KMS-11 (cell line): Measurements from ENCODE around the gene CTDNEP1.
A peak's percentile ranks its signal among the peaks of the same experiment; 100 is the strongest.

Experiments
- H2AFZ ChIP-seq: fragments of 200-600 bp; sonication (generic); 2 replicates; pipeline ENCODE4 v1.6.1; 2016; ENCODE audit warnings: antibody characterized with exemption, mixed run types, low read depth
- H3K27ac ChIP-seq: fragments of 200-600 bp; sonication (generic); 2 replicates; pipeline ENCODE4 v1.6.1; 2016; ENCODE audit warnings: mild to moderate bottlenecking, mixed run types
- H3K27me3 ChIP-seq: fragments of 200-600 bp; sonication (generic); 2 replicates; pipeline ENCODE4 v1.6.1; 2017; ENCODE audit warnings: mild to moderate bottlenecking, low read depth, mixed run types, moderate library complexity; ENCODE audit not compliant: insufficient read depth
- H3K36me3 ChIP-seq: fragments of 200-600 bp; sonication (generic); 2 replicates; pipeline ENCODE4 v1.6.1; 2017; ENCODE audit warnings: mild to moderate bottlenecking, mixed run types; ENCODE audit not compliant: insufficient read depth
- H3K4me1 ChIP-seq: fragments of 200-600 bp; sonication (generic); 2 replicates; pipeline ENCODE4 v1.6.1; 2016; ENCODE audit warnings: mild to moderate bottlenecking, low read depth, mixed run types; ENCODE audit not compliant: poor library complexity, severe bottlenecking
- H3K4me2 ChIP-seq: fragments of 200-600 bp; sonication (generic); 2 replicates; pipeline ENCODE4 v1.7.0; 2016; ENCODE audit warnings: mild to moderate bottlenecking, mixed run types
- H3K4me3 ChIP-seq: fragments of 200-600 bp; sonication (generic); IDR thresholded peaks from 2 replicates; pipeline ENCODE4 v1.6.1; 2017; ENCODE audit warnings: low read depth, low read length, mixed read lengths; ENCODE audit not compliant: insufficient read depth
- H3K79me2 ChIP-seq: fragments of 200-600 bp; sonication (generic); 2 replicates; pipeline ENCODE4 v1.6.1; 2016; ENCODE audit warnings: low read depth, mixed run types; ENCODE audit not compliant: insufficient read depth
- H3K9ac ChIP-seq: fragments of 200-600 bp; sonication (generic); 2 replicates; pipeline ENCODE4 v1.6.1; 2016; ENCODE audit warnings: mild to moderate bottlenecking, mixed run types
- H4K20me1 ChIP-seq: fragments of 200-600 bp; sonication (generic); 2 replicates; pipeline ENCODE4 v1.6.1; 2016; ENCODE audit warnings: mild to moderate bottlenecking, mixed run types; ENCODE audit not compliant: insufficient read depth
- CTCF ChIP-seq: fragments of 200-600 bp; sonication (generic); conservative IDR thresholded peaks from 2 replicates; pipeline ENCODE4 v1.6.1; 2017; ENCODE audit warnings: low read depth, mild to moderate bottlenecking, antibody characterized with exemption, low read length, moderate library complexity, mixed read lengths

CTDNEP1 gene

GRCh38 chr17:7238420-7239090 lies 13.0 kb downstream of the CTDNEP1 start:
- Histone ChIP-seq H3K79me2 (no peaks in the 10 kb centered on the region), H3K27ac (peak overlapping the region; percentile 40), H3K27me3 (no peaks in the 10 kb centered on the region), H4K20me1 (no peaks in the 10 kb centered on the region), H3K4me1 (no peaks in the 10 kb centered on the region), H3K36me3 (no peaks in the 10 kb centered on the region), H3K4me3 (no peak overlapping the region), H3K9ac (peak overlapping the region; percentile 59; the same call in 1 of the 2 replicates), H3K4me2 (no peak overlapping the region), H2AFZ (no peak overlapping the region)
- no peak for TF ChIP-seq CTCF

- Histone ChIP-seq H3K79me2 (no peaks in the 10 kb centered on the region), H3K9ac (peak overlapping the region; percentile 41; the same call in 1 of the 2 replicates), H3K27ac (no peak overlapping the region), H2AFZ (no peak overlapping the region), H3K4me3 (no peak overlapping the region), H3K27me3 (no peaks in the 10 kb centered on the region), H4K20me1 (no peaks in the 10 kb centered on the region), H3K36me3 (no peaks in the 10 kb centered on the region), H3K4me2 (no peak overlapping the region), H3K4me1 (no peaks in the 10 kb centered on the region)
- TF ChIP-seq CTCF: no peak
These were observed 13.6 kb downstream of the CTDNEP1 start for GRCh38 chr17:7237761-7238419.

- no peaks in the 10 kb centered on the region for H4K20me1 ChIP-seq
- H3K27me3 ChIP-seq: no peaks in the 10 kb centered on the region
- H3K4me3 ChIP-seq: no peak overlapping the region
- TF ChIP-seq CTCF: no peak
- no peaks in the 10 kb centered on the region for H3K36me3 ChIP-seq
- no peak overlapping the region for H3K9ac ChIP-seq
- H3K4me1 ChIP-seq: no peaks in the 10 kb centered on the region
- H3K4me2 ChIP-seq: no peak overlapping the region
- H2AFZ ChIP-seq: no peak overlapping the region
- H3K79me2 ChIP-seq: no peaks in the 10 kb centered on the region
- H3K27ac ChIP-seq: no peak overlapping the region
These were observed 14.2 kb downstream of the CTDNEP1 start for GRCh38 chr17:7237266-7237760.

GRCh38 chr17:7236808-7237207 lies 14.7 kb downstream of the CTDNEP1 start:
- no peak overlapping the region for H2AFZ ChIP-seq
- H3K4me1 ChIP-seq: no peaks in the 10 kb centered on the region
- H3K27ac ChIP-seq: no peak overlapping the region
- no peaks in the 10 kb centered on the region for H3K79me2 ChIP-seq
- no peak overlapping the region for H3K4me2 ChIP-seq
- no peak overlapping the region for H3K9ac ChIP-seq
- H4K20me1 ChIP-seq: no peaks in the 10 kb centered on the region
- no peak for TF ChIP-seq CTCF
- no peak overlapping the region for H3K4me3 ChIP-seq
- no peaks in the 10 kb centered on the region for H3K27me3 ChIP-seq
- H3K36me3 ChIP-seq: no peaks in the 10 kb centered on the region
